GM12878 (cell line): ENCODE results near the gene AHCYL2. TPM values are rescaled to one million over a fixed set of nuclear protein-coding genes. Genes with fewer than 3 reads are reported as not detected.

Experiments used
- ATAC-seq: fragments of 200-7000 bp; cut with Tn5 transposase; 3 replicates; pipeline ENCODE4 v1.9.1; 2020; ENCODE audit warnings: mild to moderate bottlenecking, moderate library complexity
- BruUV-seq: library from RNA; stranded (reverse); fragments of 400-500 nt; replicated peaks from 2 replicates; lab custom pipeline; 2021; lab: Mats Ljungman, UMichigan
- CTCF ChIA-PET: fragments of 300-600 bp; sonication (Branson Sonifier 250); formaldehyde crosslinking; extraction: SDS; loops from one replicate; lab custom pipeline; 2021; ENCODE audit warnings: inconsistent platforms; lab: Yijun Ruan, JAX
- POLR2A ChIA-PET: fragments of 350-600 bp; formaldehyde crosslinking; extraction: SDS; loops from one replicate; lab custom pipeline; 2021; ENCODE audit warnings: inconsistent platforms; lab: Charles Lee
- RAD21 ChIA-PET: fragments of 300-600 bp; sonication (Branson Sonifier 250); formaldehyde crosslinking; loops from one replicate; lab custom pipeline; 2023; ENCODE audit warnings: antibody characterized with exemption; ENCODE audit not compliant: unreplicated experiment; lab: Charles Lee
- SMC1A ChIA-PET: fragments of 300-600 bp; sonication (Branson Sonifier 250); formaldehyde crosslinking; loops from one replicate; lab custom pipeline; 2023; ENCODE audit not compliant: unreplicated experiment, uncharacterized antibody; lab: Charles Lee
- DNase-seq: peaks from one replicate; pipeline ENCODE4 v3.0.0-alpha.2; 2011; ENCODE audit warnings: low read depth, low spot score
- FAIRE-seq: peaks from 3 replicates; lab custom pipeline; 2011; peaks lifted over from hg19 to GRCh38; lab: Jason Lieb, UNC
- H2AFZ ChIP-seq: 2 replicates; pipeline ENCODE4 v1.6.0; 2011; ENCODE audit warnings: low read depth, low read length, control low read depth; ENCODE audit not compliant: control insufficient read depth
- H3K27ac ChIP-seq: 2 replicates; pipeline ENCODE4 v1.5.1; 2011; ENCODE audit warnings: control low read depth; ENCODE audit not compliant: control insufficient read depth, insufficient read depth
- H3K27me3 ChIP-seq, 2 experiments: replicated peaks in 1 of 2; 2 replicates each; pipeline versions ENCODE4 v1.6.0 to v1.6.1; 2011; ENCODE audit warnings: low read length in 1 of 2; ENCODE audit not compliant: control insufficient read depth in 2 of 2, insufficient read depth in 2 of 2
- H3K36me3 ChIP-seq, 2 experiments: 2 replicates each; pipeline ENCODE4 v1.5.1; 2011; ENCODE audit warnings: low read length in 1 of 2; ENCODE audit not compliant: control insufficient read depth in 2 of 2, insufficient read depth in 2 of 2
- H3K4me1 ChIP-seq: 2 replicates; pipeline ENCODE4 v1.6.1; 2011; ENCODE audit warnings: mild to moderate bottlenecking, low read length, moderate library complexity, mixed read lengths; ENCODE audit not compliant: control insufficient read depth, insufficient read depth
- H3K4me2 ChIP-seq: 2 replicates; pipeline ENCODE4 v1.6.0; 2011; ENCODE audit warnings: control low read depth; ENCODE audit not compliant: control insufficient read depth, insufficient read depth
- H3K4me3 ChIP-seq: fragments of 200-600 bp; sonication (generic); 2 replicates; pipeline ENCODE4 v1.5.1; 2016
- H3K79me2 ChIP-seq: 2 replicates; pipeline ENCODE4 v1.6.0; 2011; ENCODE audit warnings: low read length; ENCODE audit not compliant: control insufficient read depth, insufficient read depth
- H3K9ac ChIP-seq: 2 replicates; pipeline ENCODE4 v1.8.0; 2011; ENCODE audit warnings: low read length, control low read depth, mixed read lengths; ENCODE audit not compliant: control insufficient read depth, insufficient read depth
- H3K9me3 ChIP-seq: replicated peaks from 3 replicates; pipeline ENCODE4 v1.5.1; 2011; ENCODE audit warnings: mild to moderate bottlenecking, low read length; ENCODE audit not compliant: control insufficient read depth, insufficient read depth
- H4K20me1 ChIP-seq: 2 replicates; pipeline ENCODE4 v1.6.0; 2011; ENCODE audit not compliant: control insufficient read depth, insufficient read depth
- CBX5 ChIP-seq: sonication (generic); IDR thresholded peaks from 2 replicates; pipeline ENCODE4 v1.6.1; 2016; ENCODE audit warnings: low read depth, moderate library complexity, mild to moderate bottlenecking, inconsistent platforms
- CEBPB ChIP-seq, 2 experiments: fragments of 150-350 bp in 1 of 2; IDR thresholded peaks; 2 replicates each; pipeline ENCODE4 v1.6.1; 2012 to 2014; ENCODE audit warnings: low read depth in 2 of 2, low read length in 2 of 2, borderline replicate concordance in 1 of 2, inconsistent platforms in 1 of 2
- CHD2 ChIP-seq: IDR thresholded peaks from 2 replicates; pipeline ENCODE4 v1.6.1; 2011; ENCODE audit warnings: low read depth, low read length, improper control_type of control experiment, borderline replicate concordance
- ETV6 ChIP-seq, 2 experiments: fragments of 450-650 bp in 1 of 2; IDR thresholded peaks in 1 of 2; conservative IDR thresholded peaks in 1 of 2; 2 replicates each; pipeline ENCODE4 v1.6.1; 2014; ENCODE audit warnings: antibody characterized with exemption in 1 of 2, borderline replicate concordance in 1 of 2, low read depth in 1 of 2, mild to moderate bottlenecking in 1 of 2, moderate library complexity in 1 of 2
- FOXK2 ChIP-seq: fragments of 450-650 bp; IDR thresholded peaks from 2 replicates; pipeline ENCODE4 v1.6.1; 2017; ENCODE audit warnings: mild to moderate bottlenecking, moderate library complexity
- HCFC1 ChIP-seq: fragments of 150-350 bp; IDR thresholded peaks from 2 replicates; pipeline ENCODE4 v1.6.1; 2014; ENCODE audit warnings: low read length
- IKZF1 ChIP-seq: fragments of 450-650 bp; conservative IDR thresholded peaks from 2 replicates; pipeline ENCODE4 v1.6.1; 2017; ENCODE audit warnings: antibody characterized with exemption, mild to moderate bottlenecking
- IRF3 ChIP-seq: fragments of 450-650 bp; IDR thresholded peaks from 2 replicates; pipeline ENCODE4 v1.6.1; 2014; ENCODE audit warnings: mild to moderate bottlenecking
- MAX ChIP-seq: IDR thresholded peaks from 2 replicates; pipeline ENCODE4 v1.6.1; 2012; ENCODE audit warnings: low read depth, low read length, improper control_type of control experiment
- MEF2A ChIP-seq: IDR thresholded peaks from 2 replicates; pipeline ENCODE4 v1.6.1; 2011; ENCODE audit warnings: low read depth, mild to moderate bottlenecking, low read length, moderate library complexity; ENCODE audit not compliant: insufficient read depth
- MYC ChIP-seq: IDR thresholded peaks from 2 replicates; pipeline ENCODE4 v1.6.1; 2011; ENCODE audit warnings: mild to moderate bottlenecking, low read length, moderate library complexity, inconsistent platforms; ENCODE audit not compliant: insufficient read depth, insufficient replicate concordance, insufficient read length, severe bottlenecking
- NKRF ChIP-seq: fragments of 450-650 bp; conservative IDR thresholded peaks from 2 replicates; pipeline ENCODE4 v1.6.1; 2017; ENCODE audit warnings: mild to moderate bottlenecking, moderate library complexity
- RAD21 ChIP-seq: IDR thresholded peaks from 2 replicates; pipeline ENCODE4 v1.6.1; 2011; ENCODE audit warnings: mild to moderate bottlenecking, low read depth, low read length, moderate library complexity; ENCODE audit not compliant: insufficient read depth
- SIN3A ChIP-seq: IDR thresholded peaks from 2 replicates; pipeline ENCODE4 v1.6.1; 2012; ENCODE audit warnings: low read depth, low read length, improper control_type of control experiment
- SREBF2 ChIP-seq: IDR thresholded peaks from 2 replicates; pipeline ENCODE4 v1.6.1; 2012; ENCODE audit warnings: mild to moderate bottlenecking, low read length
- WRNIP1 ChIP-seq: IDR thresholded peaks from 2 replicates; pipeline ENCODE4 v1.6.1; 2011; ENCODE audit warnings: low read depth, low read length, improper control_type of control experiment, borderline replicate concordance
- ZNF24 ChIP-seq: fragments of 450-650 bp; IDR thresholded peaks from 2 replicates; pipeline ENCODE4 v1.6.1; 2017; ENCODE audit warnings: antibody characterized with exemption, mild to moderate bottlenecking
- WGBS: methylation state at CpG from one replicate; pipeline ENCODE4 v1.1.6; 2016; ENCODE audit warnings: low lambda C conversion rate; ENCODE audit not compliant: insufficient replicate concordance, insufficient coverage; ENCODE audit errors: missing lambda C conversion rate; 5-methylcytosine and 5-hydroxymethylcytosine counted together
- in situ Hi-C: fragments of 300-500 bp; cut with MboI; formaldehyde crosslinking; loops from 9 replicates; pipeline ENCODE4 v1.14.3; 2018; ENCODE audit warnings: mixed read lengths
- intact Hi-C: fragments of 100-400 bp; cut with micrococcal nuclease; formaldehyde crosslinking; loops from one replicate; pipeline ENCODE4 v1.14.2; 2022; ENCODE audit not compliant: unreplicated experiment
- polyA plus RNA-seq, 11 experiments: library from polyadenylated mRNA; depleted of rRNA in 4 of 11; unstranded in 6 of 11; stranded (reverse) in 5 of 11; fragments of >200 nt; fragmentation: Nextera tagmentation in 4 of 11; fragmentation: Illumina TruSeq in 1 of 11; extraction: Ambion mirVana in 4 of 11; extraction: Trizol in 1 of 11; gene quantifications; 1 replicate in 1 of 11; 2 replicates in 10 of 11; pipeline versions ENCODE4 v1.2.1 to v1.2.3, GENCODE V29; 2011 to 2016; ENCODE audit warnings: inconsistent platforms in 2 of 11, missing spikeins in 2 of 11, low read depth in 1 of 11
- total RNA-seq, 4 experiments: library from RNA; depleted of rRNA in 3 of 4; stranded (reverse); fragments of >200 nt in 3 of 4; fragmentation: Illumina TruSeq in 1 of 4; extraction: Trizol in 1 of 4; gene quantifications; 2 replicates each; pipeline versions ENCODE4 v1.2.1 to v1.2.3, GENCODE V29; 2013 to 2021
- TF ChIP-seq, protein P1 (sequence below): fragments of 450-650 bp; IDR thresholded peaks from 2 replicates; pipeline ENCODE4 v1.6.1; 2017; ENCODE audit warnings: low read depth, mild to moderate bottlenecking, moderate library complexity

The AHCYL2 gene
- total and polyA plus RNA-seq, 10 of the 15 experiments (the other 5 are each of a cell fraction or from before 2014, with no cell fraction given), result 1.7 to 29.1 (median 5.4) TPM

DNA sequence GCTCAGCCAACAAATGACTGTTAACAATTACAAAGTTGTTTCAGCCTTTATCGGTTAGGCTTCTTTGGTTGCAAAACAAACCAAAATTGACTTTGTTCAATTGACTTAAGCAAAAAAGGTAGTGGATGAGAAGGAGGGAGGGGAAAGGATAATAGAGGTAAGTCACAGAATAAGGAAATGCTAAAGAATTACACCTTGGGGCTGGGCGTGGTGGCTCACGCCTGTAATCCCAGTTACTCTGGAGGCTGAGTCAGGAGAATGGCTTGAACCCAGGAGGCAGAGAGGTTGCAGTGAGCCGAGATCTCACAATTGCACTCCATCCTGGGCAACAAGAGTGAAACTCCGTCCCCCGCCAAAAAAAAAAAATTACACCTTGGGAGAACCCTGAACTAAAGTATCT lies 41.4 kb downstream of the AHCYL2 start:
- SMC1A ChIA-PET, result no interaction called here
- Histone ChIP-seq H3K4me3 (no peak overlapping the region), H3K27ac (no peak overlapping the region), H3K36me3 (no peaks in the 10 kb centered on the region), H2AFZ (no peak overlapping the region), H4K20me1 (no peaks in the 10 kb centered on the region), H3K4me1 (peaks cover 9% of the 10 kb centered on the region), H3K9ac (no peak overlapping the region), H3K27me3 (no peaks in the 10 kb centered on the region), H3K79me2 (no peaks in the 10 kb centered on the region), H3K9me3 (no peaks in the 10 kb centered on the region), H3K4me2 (no peak overlapping the region)
- in situ Hi-C loops (no loop called here), intact Hi-C loops (no loop called here)
- WGBS, result 100% methylated on average over 6 of the region's 6 CpGs
- ATAC-seq (no peak), DNase-seq (no peak), FAIRE-seq (no peak)
- CTCF ChIA-PET, result interaction anchor here (0.7 to 1.4 kb wide), 3 partner anchors 36 to 47 kb away, joined by 3 read pairs; no protein-coding TSS in a partner anchor
- RAD21 ChIA-PET, result no interaction called here
- no TSS peak for BruUV-seq
- POLR2A ChIA-PET, result no interaction called here
- no peak for TF ChIP-seq ETV6 (conservative IDR thresholded peaks at IDR 0.05 in 1 of 2, IDR thresholded peaks at IDR 0.05 in 1 of 2; ENCODE audit: borderline replicate concordance in 1 of 2, low read depth in 1 of 2)
- no peak for TF ChIP-seq ZNF24
- no peak for TF ChIP-seq MEF2A
- no peak for TF ChIP-seq CHD2
- no peak for TF ChIP-seq CEBPB (IDR thresholded peaks at IDR 0.05; ENCODE audit: borderline replicate concordance in 1 of 2, low read depth in 2 of 2, low read length in 2 of 2)
- no peak for TF ChIP-seq HCFC1
- TF ChIP-seq IKZF1, result no peak
- no peak for TF ChIP-seq IRF3
- TF ChIP-seq CBX5, result no peak
- no peak for TF ChIP-seq RAD21
- no peak for TF ChIP-seq SREBF2
- no peak for TF ChIP-seq MAX
- TF ChIP-seq, protein P1, sequence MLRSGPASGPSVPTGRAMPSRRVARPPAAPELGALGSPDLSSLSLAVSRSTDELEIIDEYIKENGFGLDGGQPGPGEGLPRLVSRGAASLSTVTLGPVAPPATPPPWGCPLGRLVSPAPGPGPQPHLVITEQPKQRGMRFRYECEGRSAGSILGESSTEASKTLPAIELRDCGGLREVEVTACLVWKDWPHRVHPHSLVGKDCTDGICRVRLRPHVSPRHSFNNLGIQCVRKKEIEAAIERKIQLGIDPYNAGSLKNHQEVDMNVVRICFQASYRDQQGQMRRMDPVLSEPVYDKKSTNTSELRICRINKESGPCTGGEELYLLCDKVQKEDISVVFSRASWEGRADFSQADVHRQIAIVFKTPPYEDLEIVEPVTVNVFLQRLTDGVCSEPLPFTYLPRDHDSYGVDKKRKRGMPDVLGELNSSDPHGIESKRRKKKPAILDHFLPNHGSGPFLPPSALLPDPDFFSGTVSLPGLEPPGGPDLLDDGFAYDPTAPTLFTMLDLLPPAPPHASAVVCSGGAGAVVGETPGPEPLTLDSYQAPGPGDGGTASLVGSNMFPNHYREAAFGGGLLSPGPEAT, result no peak
- no peak for TF ChIP-seq SIN3A
- no peak for TF ChIP-seq MYC
- TF ChIP-seq FOXK2, result no peak
- TF ChIP-seq NKRF, result no peak
- no peak for TF ChIP-seq WRNIP1
